C4-2B (cell line): ENCODE results near the gene BLNK.

Experiments used
- CTCF ChIP-seq: fragments of 450-650 bp; conservative IDR thresholded peaks from 2 replicates; pipeline ENCODE4 v1.5.1; 2017; ENCODE audit warnings: mild to moderate bottlenecking
- ZFX ChIP-seq: fragments of 450-650 bp; IDR thresholded peaks from 2 replicates; pipeline ENCODE4 v1.6.1; 2017

- TF ChIP-seq CTCF (no peak), ZFX (no peak)
These were observed 58.5 kb downstream of the BLNK start for GRCh38 chr10:96212911-96213310.
